H1 (cell line): ENCODE results near the gene COG7.

Experiments
- JUN ChIP-seq: IDR thresholded peaks from 2 replicates; pipeline ENCODE4 v1.6.1; 2011; ENCODE audit warnings: low read depth, mild to moderate bottlenecking, improper control_type of control experiment, low read length
- JUND ChIP-seq: IDR thresholded peaks from 2 replicates; pipeline ENCODE4 v1.6.1; 2011; ENCODE audit warnings: mild to moderate bottlenecking, improper control_type of control experiment, low read length
- POLR2A ChIP-seq, 2 experiments: IDR thresholded peaks; 1 replicate in 1 of 2; 2 replicates in 1 of 2; pipeline ENCODE4 v1.6.1; 2011; ENCODE audit warnings: low read depth in 2 of 2, low read length in 2 of 2, mild to moderate bottlenecking in 2 of 2; ENCODE audit errors: control extremely low read depth in 1 of 2
- TAF1 ChIP-seq: IDR thresholded peaks from 2 replicates; pipeline ENCODE4 v1.6.1; 2011; ENCODE audit warnings: mild to moderate bottlenecking, low read depth, low read length
- TEAD4 ChIP-seq: IDR thresholded peaks from 2 replicates; pipeline ENCODE4 v1.6.1; 2012; ENCODE audit warnings: low read depth, low read length, inconsistent platforms, mixed read lengths
- TF ChIP-seq, protein P1 (sequence below), 3 experiments: IDR thresholded peaks; 1 replicate in 2 of 3; 2 replicates in 1 of 3; pipeline versions ENCODE4 v1.5.1 to v1.6.1; 2011; ENCODE audit warnings: low read length in 3 of 3, mild to moderate bottlenecking in 3 of 3, inconsistent platforms in 2 of 3, low read depth in 1 of 3, moderate library complexity in 1 of 3; ENCODE audit not compliant: insufficient read depth in 1 of 3; ENCODE audit errors: control extremely low read depth in 1 of 3
- TF ChIP-seq, protein P2 (sequence below): IDR thresholded peaks from 2 replicates; pipeline ENCODE4 v1.6.1; 2011; ENCODE audit warnings: low read depth, mild to moderate bottlenecking, low read length; ENCODE audit not compliant: insufficient read depth

DNA sequence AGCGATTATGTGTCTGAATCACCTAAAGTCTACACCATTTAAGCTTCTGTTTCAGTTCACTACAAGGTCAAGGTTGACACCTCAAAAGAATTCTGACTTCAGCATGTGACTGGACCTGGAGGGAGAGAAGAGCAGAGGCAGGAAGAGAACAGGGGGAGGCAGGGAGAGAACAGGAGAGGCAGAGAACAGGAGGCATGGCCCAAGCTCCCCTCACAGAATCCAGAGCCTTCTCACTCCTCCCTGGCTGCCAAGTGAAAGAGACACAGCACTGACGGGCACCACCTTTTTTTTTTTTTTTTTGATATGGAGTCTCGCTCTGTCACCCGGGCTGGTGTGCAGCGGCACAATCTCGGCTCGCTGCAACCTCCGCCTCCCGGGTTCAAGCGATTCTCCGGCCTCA, 45.9 kb upstream of the COG7 start:
- TF ChIP-seq JUN: no peak
- TF ChIP-seq, protein P1, sequence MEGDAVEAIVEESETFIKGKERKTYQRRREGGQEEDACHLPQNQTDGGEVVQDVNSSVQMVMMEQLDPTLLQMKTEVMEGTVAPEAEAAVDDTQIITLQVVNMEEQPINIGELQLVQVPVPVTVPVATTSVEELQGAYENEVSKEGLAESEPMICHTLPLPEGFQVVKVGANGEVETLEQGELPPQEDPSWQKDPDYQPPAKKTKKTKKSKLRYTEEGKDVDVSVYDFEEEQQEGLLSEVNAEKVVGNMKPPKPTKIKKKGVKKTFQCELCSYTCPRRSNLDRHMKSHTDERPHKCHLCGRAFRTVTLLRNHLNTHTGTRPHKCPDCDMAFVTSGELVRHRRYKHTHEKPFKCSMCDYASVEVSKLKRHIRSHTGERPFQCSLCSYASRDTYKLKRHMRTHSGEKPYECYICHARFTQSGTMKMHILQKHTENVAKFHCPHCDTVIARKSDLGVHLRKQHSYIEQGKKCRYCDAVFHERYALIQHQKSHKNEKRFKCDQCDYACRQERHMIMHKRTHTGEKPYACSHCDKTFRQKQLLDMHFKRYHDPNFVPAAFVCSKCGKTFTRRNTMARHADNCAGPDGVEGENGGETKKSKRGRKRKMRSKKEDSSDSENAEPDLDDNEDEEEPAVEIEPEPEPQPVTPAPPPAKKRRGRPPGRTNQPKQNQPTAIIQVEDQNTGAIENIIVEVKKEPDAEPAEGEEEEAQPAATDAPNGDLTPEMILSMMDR (IDR thresholded peaks at IDR 0.05; ENCODE audit: control extremely low read depth in 1 of 3, insufficient read depth in 1 of 3, low read depth in 1 of 3, low read length in 3 of 3): no peak
- no peak for TF ChIP-seq POLR2A (IDR thresholded peaks at IDR 0.05; ENCODE audit: control extremely low read depth in 1 of 2, low read depth in 2 of 2, low read length in 2 of 2)
- TF ChIP-seq TEAD4: no peak
- TF ChIP-seq, protein P2, sequence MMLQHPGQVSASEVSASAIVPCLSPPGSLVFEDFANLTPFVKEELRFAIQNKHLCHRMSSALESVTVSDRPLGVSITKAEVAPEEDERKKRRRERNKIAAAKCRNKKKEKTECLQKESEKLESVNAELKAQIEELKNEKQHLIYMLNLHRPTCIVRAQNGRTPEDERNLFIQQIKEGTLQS: no peak
- TF ChIP-seq TAF1: no peak
- TF ChIP-seq JUND: no peak
